K562 (cell line): ENCODE results near the gene ANKLE2. TPM values are rescaled to one million over a fixed set of nuclear protein-coding genes. Genes with fewer than 3 reads are reported as not detected.
A peak's percentile ranks its signal among the peaks of the same experiment; 100 is the strongest.
"Not testable (repeated sequence)": the region's sequence is repeated elsewhere in the genome, so short reads cannot be mapped to it uniquely, and the experiment has no call there.

ENCODE experiments used
- ATAC-seq: fragments of 200-7000 bp; cut with Tn5 transposase; 3 replicates; pipeline ENCODE4 v1.9.1; 2020; ENCODE audit warnings: moderate library complexity
- BruUV-seq: library from RNA; stranded (reverse); fragments of 400-500 nt; replicated peaks from 2 replicates; lab custom pipeline; 2021; lab: Mats Ljungman, UMichigan
- CTCF ChIA-PET: fragments of 300-600 bp; formaldehyde crosslinking; extraction: SDS; loops from one replicate; lab custom pipeline; 2021; ENCODE audit warnings: low intra/inter-chr PET ratio; lab: Yijun Ruan, JAX
- POLR2A ChIA-PET: fragments of 300-600, 350-650 bp; sonication (Branson Sonifier 250); formaldehyde crosslinking; extraction: SDS; loops from one replicate; lab custom pipeline; 2021; ENCODE audit warnings: antibody characterized with exemption, inconsistent platforms; lab: Yijun Ruan, JAX
- DNase-seq, 4 experiments: peaks; one replicate each; pipeline versions ENCODE4 v3.0.0 to v3.0.0-alpha.2; 2011 to 2018; ENCODE audit warnings: low spot score in 3 of 4, mixed read lengths in 3 of 4; ENCODE audit errors: extremely low read depth in 1 of 4
- FAIRE-seq: peaks from 2 replicates; lab custom pipeline; 2011; peaks lifted over from hg19 to GRCh38; lab: Jason Lieb, UNC
- H2AFZ ChIP-seq: 2 replicates; pipeline ENCODE4 v1.6.0; 2011; ENCODE audit warnings: low read depth, low read length, control low read depth, inconsistent platforms
- H3K27ac ChIP-seq: fragments of 200-600 bp; 3 replicates; pipeline ENCODE4 v1.8.0; 2011; ENCODE audit warnings: low read depth, mild to moderate bottlenecking, control low read depth, inconsistent platforms, low read length, moderate library complexity, mixed read lengths; ENCODE audit errors: extremely low read depth
- H3K27me3 ChIP-seq, 2 experiments: fragments of 300-600 bp in 1 of 2; 2 replicates in 1 of 2; 3 replicates in 1 of 2; pipeline versions ENCODE4 v1.6.0 to v1.8.0; 2011; ENCODE audit warnings: inconsistent platforms in 2 of 2, low read length in 2 of 2, mild to moderate bottlenecking in 1 of 2, mixed read lengths in 1 of 2, moderate library complexity in 1 of 2; ENCODE audit not compliant: control insufficient read depth in 2 of 2, insufficient read depth in 2 of 2
- H3K36me3 ChIP-seq: fragments of 300-600 bp; 3 replicates; pipeline ENCODE4 v1.8.0; 2011; ENCODE audit warnings: mild to moderate bottlenecking, low read length, inconsistent platforms; ENCODE audit not compliant: control insufficient read depth, insufficient read depth
- H3K4me1 ChIP-seq, 2 experiments: fragments of 200-600 bp in 1 of 2; replicated peaks in 1 of 2; 2 replicates in 1 of 2; 3 replicates in 1 of 2; pipeline versions ENCODE4 v1.5.1 to v1.8.0; 2011; ENCODE audit warnings: inconsistent platforms in 2 of 2, low read length in 2 of 2, mild to moderate bottlenecking in 1 of 2, mixed read lengths in 1 of 2, moderate library complexity in 1 of 2; ENCODE audit not compliant: control insufficient read depth in 2 of 2, insufficient read depth in 2 of 2
- H3K4me2 ChIP-seq: 2 replicates; pipeline ENCODE4 v1.6.1; 2011; ENCODE audit warnings: low read length, control low read depth, inconsistent platforms, mixed read lengths; ENCODE audit not compliant: insufficient read depth
- H3K4me3 ChIP-seq: fragments of 200-600 bp; sonication (generic), shearing (Covaris generic); 2 replicates; pipeline ENCODE4 v1.5.1; 2016; ENCODE audit warnings: control low read depth, inconsistent platforms
- H3K79me2 ChIP-seq: fragments of 200-600 bp; 3 replicates; pipeline ENCODE4 v1.8.0; 2011; ENCODE audit warnings: low read length, inconsistent platforms; ENCODE audit not compliant: control insufficient read depth, insufficient read depth
- H3K9ac ChIP-seq, 2 experiments: 2 replicates each; pipeline versions ENCODE4 v1.6.0 to v1.6.1; 2011; ENCODE audit warnings: low read depth in 2 of 2, low read length in 2 of 2, control low read depth in 1 of 2, inconsistent platforms in 1 of 2, mild to moderate bottlenecking in 1 of 2, mixed read lengths in 1 of 2; ENCODE audit not compliant: insufficient read depth in 1 of 2
- H3K9me1 ChIP-seq: one replicate; pipeline ENCODE4 v1.6.0; 2011; ENCODE audit warnings: inconsistent platforms, mild to moderate bottlenecking, low read length, moderate library complexity; ENCODE audit not compliant: control insufficient read depth, insufficient read depth
- H3K9me3 ChIP-seq: replicated peaks from 2 replicates; pipeline ENCODE4 v1.5.1; 2011; ENCODE audit warnings: low read depth, low read length, inconsistent platforms; ENCODE audit not compliant: control insufficient read depth, insufficient read depth
- H4K20me1 ChIP-seq: replicated peaks from 2 replicates; pipeline ENCODE4 v1.6.1; 2011; ENCODE audit warnings: low read length, inconsistent platforms, mixed read lengths; ENCODE audit not compliant: control insufficient read depth, insufficient read depth
- E2F4 ChIP-seq: sonication (generic); formaldehyde crosslinking; IDR thresholded peaks from 2 replicates; pipeline ENCODE4 v1.8.0; 2022; ENCODE audit warnings: mild to moderate bottlenecking, low read depth, missing genetic modification reagents
- NFIC ChIP-seq: fragments of 450-650 bp; IDR thresholded peaks from 2 replicates; pipeline ENCODE4 v1.6.1; 2017; ENCODE audit warnings: mild to moderate bottlenecking, inconsistent platforms
- POLR2G ChIP-seq: fragments of 200-400 bp; formaldehyde crosslinking; IDR thresholded peaks from 2 replicates; pipeline ENCODE4 v1.6.1; 2017; ENCODE audit warnings: low read depth, mild to moderate bottlenecking, antibody characterized with exemption, low read length, moderate library complexity
- THAP12 ChIP-seq: fragments of 250-450 bp; sonication (Bioruptor Pico); IDR thresholded peaks from 2 replicates; pipeline ENCODE4 v1.9.0; 2021; ENCODE audit warnings: mild to moderate bottlenecking, inconsistent platforms
- WGBS: fragments of 100-300 bp; shearing (Covaris generic); methylation state at CpG from one replicate; pipeline ENCODE4 v1.1.6; 2016; ENCODE audit warnings: low coverage, mixed read lengths; ENCODE audit not compliant: insufficient coverage; ENCODE audit errors: missing lambda C conversion rate; 5-methylcytosine and 5-hydroxymethylcytosine counted together
- in situ Hi-C: fragments of 300-500 bp; cut with MboI; formaldehyde crosslinking; loops from 4 replicates; pipeline ENCODE4 v1.15.0; 2018; ENCODE audit warnings: inconsistent platforms, mixed read lengths
- intact Hi-C: fragments of 100-400 bp; cut with micrococcal nuclease; formaldehyde crosslinking; loops from 2 replicates; pipeline ENCODE4 v1.14.2; 2022
- polyA plus RNA-seq, 8 experiments: library from polyadenylated mRNA; depleted of rRNA in 4 of 8; stranded (reverse) in 5 of 8; unstranded in 3 of 8; fragments of >200 nt; fragmentation: Nextera tagmentation in 2 of 8; fragmentation: Illumina TruSeq in 1 of 8; extraction: Ambion mirVana in 2 of 8; extraction: Trizol in 1 of 8; gene quantifications; 2 replicates each; pipeline versions ENCODE4 v1.2.1 to v1.2.3, GENCODE V29; 2011 to 2014; ENCODE audit warnings: inconsistent platforms in 1 of 8, missing spikeins in 1 of 8
- total RNA-seq, 7 experiments: library from RNA; depleted of rRNA in 6 of 7; stranded (reverse); fragments of >200 nt in 6 of 7; fragmentation: Illumina TruSeq in 2 of 7; extraction: Trizol in 2 of 7; gene quantifications; 2 replicates each; pipeline versions ENCODE4 v1.2.1 to v1.2.3, GENCODE V29; 2011 to 2021; ENCODE audit warnings: low replicate concordance in 1 of 7

The ANKLE2 gene
- total and polyA plus RNA-seq, 9 of the 15 experiments (the other 6 are each of a cell fraction or from before 2014, with no cell fraction given): 3.2 to 57.7 (median 45.6) TPM

GRCh38 chr12:132753670-132754069 is 8.0 kb downstream of the ANKLE2 start:
- Histone ChIP-seq H3K4me1 (peaks cover 3 to 13% of the 10 kb centered on the region in 2 experiments; a peak in 3 of 5 replicates), H3K79me2 (peaks cover 56% of the 10 kb centered on the region), H3K36me3 (peaks cover 83% of the 10 kb centered on the region)
- H3K27me3 ChIP-seq, H3K27ac ChIP-seq, H3K9me1 ChIP-seq, ATAC-seq, BruUV-seq, H3K4me3 ChIP-seq, DNase-seq, CTCF ChIA-PET, H4K20me1 ChIP-seq, H3K9me3 ChIP-seq, POLR2A ChIA-PET, H2AFZ ChIP-seq, H3K4me2 ChIP-seq, intact Hi-C loops, in situ Hi-C loops, FAIRE-seq, H3K9ac ChIP-seq: not testable (repeated sequence)
- WGBS: 96% methylated on average over 7 of the region's 7 CpGs

- H3K4me3 ChIP-seq: no peak overlapping the region
- no peaks in the 10 kb centered on the region for H3K9me3 ChIP-seq
- TF ChIP-seq E2F4 (no peak), THAP12 (CRISPR knock-in tag) (no peak), POLR2G (peak; percentile 47; the same call in 1 of the 2 replicates), NFIC (no peak)
- no peak overlapping the region for H2AFZ ChIP-seq
- H3K9me1 ChIP-seq: no peaks in the 10 kb centered on the region
- in situ Hi-C loops (no loop called here), intact Hi-C loops (no loop called here)
- no peak overlapping the region; a peak in 1 of 4 replicates for H3K9ac ChIP-seq
- ATAC-seq (no peak), DNase-seq (no peak), FAIRE-seq (no peak)
- H4K20me1 ChIP-seq: peaks cover 4% of the 10 kb centered on the region; the same call in 1 of the 2 replicates
- ChIA-PET POLR2A (no interaction called here), CTCF (no interaction called here)
- H3K4me1 ChIP-seq: no peaks in the 10 kb centered on the region
- H3K36me3 ChIP-seq: peaks cover 90% of the 10 kb centered on the region
- no peaks in the 10 kb centered on the region for H3K27me3 ChIP-seq
- WGBS: 94% methylated on average over 10 of the region's 10 CpGs
- peaks cover 26% of the 10 kb centered on the region for H3K79me2 ChIP-seq
- H3K27ac ChIP-seq: no peak overlapping the region
- BruUV-seq: no TSS peak
- no peak overlapping the region for H3K4me2 ChIP-seq
These were observed 13.3 kb downstream of the ANKLE2 start for GRCh38 chr12:132748319-132748718.
